Muscle layer of colon (tissue), 2 donors: Measurements from ENCODE around the gene KIF3A.

ENCODE experiments used
- H3K27ac ChIP-seq: one replicate; pipeline ENCODE4 v1.7.0; 2013; ENCODE audit warnings: low read depth, mild to moderate bottlenecking, low read length, moderate library complexity
- H3K27me3 ChIP-seq, 2 donors: one replicate each; pipeline ENCODE4 v1.7.0; 2013; ENCODE audit warnings: low read length in 2 of 2, mild to moderate bottlenecking in 2 of 2; ENCODE audit not compliant: insufficient read depth in 2 of 2, control insufficient read depth in 1 of 2
- H3K36me3 ChIP-seq: one replicate; pipeline ENCODE4 v1.7.0; 2013; ENCODE audit warnings: mild to moderate bottlenecking, low read length; ENCODE audit not compliant: insufficient read depth
- H3K4me1 ChIP-seq: one replicate; pipeline ENCODE4 v1.7.0; 2013; ENCODE audit warnings: mild to moderate bottlenecking, low read length; ENCODE audit not compliant: insufficient read depth
- H3K4me3 ChIP-seq, 2 donors: one replicate each; pipeline ENCODE4 v1.7.0; 2013; ENCODE audit warnings: low read length in 2 of 2, low read depth in 1 of 2, mild to moderate bottlenecking in 1 of 2, moderate library complexity in 1 of 2
- H3K9ac ChIP-seq: one replicate; pipeline ENCODE4 v1.7.0; 2013; ENCODE audit warnings: low read length
- H3K9me3 ChIP-seq: one replicate; pipeline ENCODE4 v1.7.0; 2013; ENCODE audit warnings: mild to moderate bottlenecking, low read length
- donor health status: abdominal sarcoma.
- donor health status: Adenocarcinoma of cecum.

The KIF3A gene

GRCh38 chr5:132669966-132670882 lies 67.1 kb downstream of the KIF3A start:
- no peak overlapping the region for H3K4me3 ChIP-seq
- H3K27ac ChIP-seq: no peak overlapping the region
- no peaks in the 10 kb centered on the region for H3K27me3 ChIP-seq
- no peaks in the 10 kb centered on the region for H3K9me3 ChIP-seq
- H3K36me3 ChIP-seq: no peaks in the 10 kb centered on the region
- no peak overlapping the region for H3K9ac ChIP-seq
- H3K4me1 ChIP-seq: peaks cover 12% of the 10 kb centered on the region

DNA sequence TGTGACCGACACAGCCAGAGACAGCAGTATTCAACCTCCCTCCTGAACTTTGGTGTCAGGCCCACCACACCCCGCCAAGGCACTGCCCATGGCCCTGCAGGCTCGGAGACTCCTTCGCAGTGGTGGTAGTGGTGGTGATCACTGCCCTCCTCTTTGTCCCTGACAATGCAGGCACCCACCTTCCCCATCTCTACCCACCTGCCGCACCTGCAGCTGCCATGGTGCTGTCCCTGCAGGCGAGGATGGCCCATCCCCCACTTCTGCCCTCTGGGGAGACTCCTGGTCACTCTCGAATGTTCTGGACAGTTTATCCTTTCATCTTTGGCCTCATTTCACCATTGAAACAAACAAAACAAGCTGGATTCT lies 67.9 kb downstream of the KIF3A start:
- Histone ChIP-seq H3K4me1 (peaks cover 4% of the 10 kb centered on the region), H3K9ac (no peak overlapping the region), H3K27ac (no peak overlapping the region), H3K27me3 (no peaks in the 10 kb centered on the region), H3K4me3 (no peak overlapping the region), H3K36me3 (no peaks in the 10 kb centered on the region), H3K9me3 (no peaks in the 10 kb centered on the region)

DNA sequence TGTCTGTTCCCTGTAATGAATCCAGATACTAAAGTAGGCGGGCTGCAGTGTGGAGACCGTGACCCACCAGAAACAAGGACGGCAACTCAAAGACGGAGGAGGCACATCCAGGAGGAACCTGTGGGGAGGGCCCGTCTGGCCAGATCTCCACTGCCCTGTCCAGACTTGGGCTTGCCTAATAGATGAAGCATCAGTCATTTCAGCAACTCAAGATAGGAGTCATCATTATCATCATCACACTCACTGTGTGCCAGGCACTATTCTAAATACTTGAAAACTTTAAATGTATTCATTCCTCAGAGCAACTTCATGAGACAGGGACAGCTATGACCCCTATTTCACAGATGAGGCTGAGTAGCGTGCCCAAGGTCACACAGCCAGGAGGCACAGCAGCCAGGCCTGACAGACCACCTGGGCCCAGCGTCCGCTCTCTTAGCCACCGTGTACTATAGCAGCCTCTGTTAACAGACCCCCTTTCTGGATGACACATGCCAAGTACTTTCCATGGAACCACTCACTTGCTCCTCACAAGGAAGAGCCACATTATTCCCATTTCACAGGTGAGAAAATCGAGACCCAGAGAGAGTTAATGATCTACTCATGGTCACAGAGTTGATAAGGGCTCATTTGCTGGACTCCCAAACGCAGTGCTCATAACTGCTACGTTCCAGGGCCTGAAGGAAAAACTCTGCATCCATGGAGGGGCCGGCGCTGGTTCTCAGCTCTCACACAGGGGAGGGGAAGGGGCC lies 68.5 kb downstream of the KIF3A start:
- Histone ChIP-seq H3K4me1 (no peaks in the 10 kb centered on the region), H3K9me3 (no peaks in the 10 kb centered on the region), H3K4me3 (no peak overlapping the region), H3K27ac (no peak overlapping the region), H3K27me3 (no peaks in the 10 kb centered on the region), H3K9ac (no peak overlapping the region), H3K36me3 (no peaks in the 10 kb centered on the region)

GRCh38 chr5:132667761-132668705 lies 69.3 kb downstream of the KIF3A start:
- H3K4me3 ChIP-seq: no peak overlapping the region
- H3K9me3 ChIP-seq: no peaks in the 10 kb centered on the region
- H3K4me1 ChIP-seq: no peaks in the 10 kb centered on the region
- H3K27me3 ChIP-seq: no peaks in the 10 kb centered on the region
- H3K36me3 ChIP-seq: no peaks in the 10 kb centered on the region
- H3K9ac ChIP-seq: no peak overlapping the region
- H3K27ac ChIP-seq: no peak overlapping the region

GRCh38 chr5:132667309-132667708 lies 70.0 kb downstream of the KIF3A start:
- H3K36me3 ChIP-seq: no peaks in the 10 kb centered on the region
- H3K9me3 ChIP-seq: no peaks in the 10 kb centered on the region
- H3K4me1 ChIP-seq: no peaks in the 10 kb centered on the region
- no peaks in the 10 kb centered on the region for H3K27me3 ChIP-seq
- no peak overlapping the region for H3K4me3 ChIP-seq
- H3K9ac ChIP-seq: no peak overlapping the region
- H3K27ac ChIP-seq: no peak overlapping the region

DNA sequence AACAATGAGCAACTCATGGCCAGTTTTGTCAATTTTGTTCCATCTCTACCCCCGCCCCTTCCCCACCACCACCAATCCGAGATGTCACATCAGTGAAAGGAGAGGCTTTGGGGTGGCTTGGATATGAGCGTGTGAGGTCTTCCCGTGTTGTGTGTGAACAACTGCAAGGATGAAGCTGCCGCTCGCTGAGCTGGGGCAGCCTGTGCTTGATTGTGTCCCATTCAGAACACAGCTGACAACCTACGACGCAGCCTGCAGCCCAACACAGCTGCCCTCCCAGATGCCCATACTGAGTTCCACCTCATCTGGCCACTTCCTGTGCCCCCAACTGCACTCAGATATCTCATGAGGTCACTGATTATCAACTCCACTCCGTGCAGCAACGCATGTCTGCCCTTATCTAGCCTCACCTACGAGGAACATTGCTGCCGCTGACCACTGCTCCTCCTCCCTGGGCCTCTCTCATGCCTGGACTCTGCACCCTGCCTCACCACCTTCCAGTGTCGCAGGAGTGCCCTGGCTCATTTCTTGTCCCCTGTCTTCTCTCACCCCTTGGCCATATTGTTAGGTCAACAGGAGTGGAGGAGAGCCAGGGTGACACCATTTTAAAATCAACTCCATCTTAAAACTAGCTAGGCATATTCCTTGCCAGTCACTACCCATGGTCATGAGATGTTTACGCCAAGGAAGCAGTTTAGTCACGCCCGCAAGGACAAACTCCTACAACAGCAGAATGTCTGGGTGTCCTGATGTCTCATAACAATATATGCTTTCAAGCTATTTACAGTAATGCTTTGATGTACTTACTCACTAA lies 70.8 kb downstream of the KIF3A start:
- Histone ChIP-seq H3K4me3 (no peak overlapping the region), H3K9ac (no peak overlapping the region), H3K4me1 (no peaks in the 10 kb centered on the region), H3K27me3 (no peaks in the 10 kb centered on the region), H3K27ac (no peak overlapping the region), H3K9me3 (no peaks in the 10 kb centered on the region), H3K36me3 (no peaks in the 10 kb centered on the region)

DNA sequence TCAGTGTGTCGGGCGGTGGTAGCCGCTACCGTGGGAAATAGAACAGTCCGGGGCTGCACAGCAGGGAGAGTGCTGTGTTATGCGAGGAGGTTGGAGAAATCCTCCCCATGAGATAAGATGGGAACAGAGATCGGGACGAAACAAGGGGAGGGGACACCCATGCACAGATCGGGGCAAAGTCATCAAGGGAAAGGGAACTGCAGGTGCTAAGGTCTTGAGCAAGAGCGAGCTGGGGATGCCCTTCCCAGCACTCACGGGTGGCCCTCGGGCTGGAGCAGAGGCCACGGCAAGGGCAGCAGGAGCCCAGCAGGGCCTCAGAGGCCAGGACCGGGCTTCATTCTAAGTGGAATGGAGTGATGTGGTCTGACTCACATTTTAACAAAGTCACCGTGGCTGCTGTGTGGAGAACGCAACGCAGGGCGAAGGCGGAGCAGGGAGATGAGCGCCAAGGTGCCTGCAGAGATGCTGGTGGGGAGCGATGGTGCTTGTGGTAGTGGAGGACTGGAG lies 71.7 kb downstream of the KIF3A start:
- no peaks in the 10 kb centered on the region for H3K4me1 ChIP-seq
- H3K27me3 ChIP-seq: no peaks in the 10 kb centered on the region
- H3K9me3 ChIP-seq: no peaks in the 10 kb centered on the region
- no peak overlapping the region for H3K4me3 ChIP-seq
- H3K36me3 ChIP-seq: no peaks in the 10 kb centered on the region
- no peak overlapping the region for H3K9ac ChIP-seq
- H3K27ac ChIP-seq: no peak overlapping the region

DNA sequence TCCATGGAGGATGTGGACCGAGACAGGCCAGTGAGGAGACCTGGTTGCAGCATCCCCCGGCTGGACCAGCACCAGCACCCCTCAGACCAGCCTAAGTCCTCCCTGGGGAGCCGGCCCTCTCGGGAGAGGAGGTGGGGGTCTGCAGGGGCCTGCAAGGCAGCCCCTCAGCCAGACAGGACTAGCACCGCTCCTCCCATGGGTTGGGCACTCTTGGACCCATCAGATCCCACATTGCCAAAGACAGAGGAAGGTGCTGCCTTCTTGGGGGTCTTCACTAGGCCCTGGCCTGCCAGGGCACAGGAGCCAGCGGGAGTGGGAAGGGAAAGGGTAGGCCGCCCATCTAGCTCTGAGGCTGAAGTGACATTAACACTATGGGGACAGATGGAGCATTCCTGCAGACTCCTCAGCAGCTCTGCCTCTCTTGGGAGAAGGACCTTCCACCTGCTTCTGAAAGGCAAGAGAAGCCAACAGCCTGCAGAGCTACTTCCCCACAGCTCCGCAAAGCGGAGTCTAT lies 72.6 kb downstream of the KIF3A start:
- H3K9me3 ChIP-seq: no peaks in the 10 kb centered on the region
- H3K36me3 ChIP-seq: no peaks in the 10 kb centered on the region
- no peak overlapping the region for H3K9ac ChIP-seq
- no peaks in the 10 kb centered on the region for H3K4me1 ChIP-seq
- H3K27me3 ChIP-seq: no peaks in the 10 kb centered on the region
- no peak overlapping the region for H3K27ac ChIP-seq
- no peak overlapping the region for H3K4me3 ChIP-seq

GRCh38 chr5:132663771-132664695 lies 73.3 kb downstream of the KIF3A start:
- no peaks in the 10 kb centered on the region for H3K9me3 ChIP-seq
- no peak overlapping the region for H3K9ac ChIP-seq
- no peaks in the 10 kb centered on the region for H3K36me3 ChIP-seq
- no peaks in the 10 kb centered on the region for H3K4me1 ChIP-seq
- H3K4me3 ChIP-seq: no peak overlapping the region
- H3K27ac ChIP-seq: no peak overlapping the region
- no peaks in the 10 kb centered on the region for H3K27me3 ChIP-seq
